HepG2 (cell line): ENCODE data around the gene PRDM8. TPM values are rescaled to one million over a fixed set of nuclear protein-coding genes. Genes with fewer than 3 reads are reported as not detected.

Source experiments
- ATAC-seq: fragments of 200-7000 bp; cut with Tn5 transposase; 3 replicates; pipeline ENCODE4 v1.9.1; 2020; ENCODE audit warnings: mild to moderate bottlenecking, moderate library complexity
- BruUV-seq: library from RNA; stranded (reverse); fragments of 400-500 nt; replicated peaks from 2 replicates; lab custom pipeline; 2021; lab: Mats Ljungman, UMichigan
- CTCF ChIA-PET: fragments of 300-600 bp; formaldehyde crosslinking; extraction: SDS; loops from one replicate; lab custom pipeline; 2021; ENCODE audit warnings: low total read pairs, inconsistent platforms, low intra/inter-chr PET ratio; lab: Yijun Ruan, JAX
- POLR2A ChIA-PET: fragments of 350-600 bp; sonication (Branson Sonifier 250); formaldehyde crosslinking; loops from one replicate; lab custom pipeline; 2020; ENCODE audit warnings: antibody characterized with exemption, inconsistent platforms; lab: Yijun Ruan, JAX
- DNase-seq: peaks from one replicate; pipeline ENCODE4 v3.0.0-alpha.2; 2015; ENCODE audit warnings: low spot score
- FAIRE-seq: peaks from 3 replicates; lab custom pipeline; 2011; peaks lifted over from hg19 to GRCh38; lab: Jason Lieb, UNC
- H2AFZ ChIP-seq: one replicate; pipeline ENCODE4 v1.6.1; 2011; ENCODE audit warnings: low read length, inconsistent platforms
- H3K27ac ChIP-seq: fragments of 300-600 bp; 3 replicates; pipeline ENCODE4 v1.8.0; 2011; ENCODE audit warnings: mixed run types, mild to moderate bottlenecking, mixed read lengths, low read length, inconsistent platforms; ENCODE audit not compliant: insufficient read depth; ENCODE audit errors: extremely low read length
- H3K27me3 ChIP-seq, 2 experiments: fragments of 200-600 bp in 1 of 2; 2 replicates in 1 of 2; 3 replicates in 1 of 2; pipeline versions ENCODE4 v1.6.0 to v1.8.0; 2011; ENCODE audit warnings: low read length in 2 of 2, mild to moderate bottlenecking in 2 of 2, moderate library complexity in 2 of 2, inconsistent platforms in 1 of 2; ENCODE audit not compliant: insufficient read depth in 2 of 2, control insufficient read depth in 1 of 2
- H3K36me3 ChIP-seq, 2 experiments: fragments of 200-600 bp in 1 of 2; replicated peaks in 1 of 2; 2 replicates in 1 of 2; 3 replicates in 1 of 2; pipeline versions ENCODE4 v1.5.1 to v1.8.0; 2011; ENCODE audit warnings: low read length in 2 of 2, inconsistent platforms in 1 of 2; ENCODE audit not compliant: insufficient read depth in 2 of 2, control insufficient read depth in 1 of 2
- H3K4me1 ChIP-seq: 2 replicates; pipeline ENCODE4 v1.5.1; 2012; ENCODE audit warnings: low read length, inconsistent platforms; ENCODE audit not compliant: insufficient read depth
- H3K4me2 ChIP-seq: 2 replicates; pipeline ENCODE4 v1.6.0; 2011; ENCODE audit warnings: low read depth, low read length, inconsistent platforms
- H3K4me3 ChIP-seq, 3 experiments: fragments of 200-600 bp in 1 of 3; sonication (generic), shearing (Covaris generic) in 1 of 3; replicated peaks in 1 of 3; 2 replicates each; pipeline ENCODE4 v1.5.1; 2011 to 2016; ENCODE audit warnings: low read length in 3 of 3, inconsistent platforms in 2 of 3, low read depth in 2 of 3, mild to moderate bottlenecking in 2 of 3, control low read depth in 1 of 3, mixed read lengths in 1 of 3; ENCODE audit not compliant: insufficient read depth in 1 of 3
- H3K79me2 ChIP-seq: one replicate; pipeline ENCODE4 v1.6.1; 2011; ENCODE audit warnings: low read length, inconsistent platforms; ENCODE audit not compliant: insufficient read depth
- H3K9ac ChIP-seq: 2 replicates; pipeline ENCODE4 v1.6.0; 2011; ENCODE audit warnings: mild to moderate bottlenecking, low read depth, low read length, inconsistent platforms; ENCODE audit not compliant: insufficient read depth
- H3K9me3 ChIP-seq: 2 replicates; pipeline ENCODE4 v1.5.1; 2012; ENCODE audit warnings: mild to moderate bottlenecking, low read length
- H4K20me1 ChIP-seq: 2 replicates; pipeline ENCODE4 v1.6.0; 2011; ENCODE audit warnings: inconsistent platforms, mild to moderate bottlenecking, low read length, moderate library complexity; ENCODE audit not compliant: insufficient read depth
- GFI1 ChIP-seq: sonication (generic); formaldehyde crosslinking; IDR thresholded peaks from 2 replicates; pipeline ENCODE4 v1.5.0; 2020; ENCODE audit warnings: missing genetic modification reagents, mild to moderate bottlenecking, borderline replicate concordance
- SAFB2 ChIP-seq: sonication (generic); formaldehyde crosslinking; IDR thresholded peaks from 2 replicates; pipeline ENCODE4 v1.5.1; 2020; ENCODE audit warnings: missing genetic modification reagents, low read depth, mild to moderate bottlenecking, borderline replicate concordance
- WIZ ChIP-seq: sonication (generic); formaldehyde crosslinking; IDR thresholded peaks from 2 replicates; pipeline ENCODE4 v1.5.1; 2020; ENCODE audit warnings: mild to moderate bottlenecking, missing genetic modification reagents
- ZBTB7A ChIP-seq: sonication (generic); formaldehyde crosslinking; IDR thresholded peaks from 2 replicates; pipeline ENCODE4 v1.8.0; 2022; ENCODE audit warnings: mild to moderate bottlenecking, missing genetic modification reagents
- ZNF343 ChIP-seq: sonication (generic); formaldehyde crosslinking; IDR thresholded peaks from 2 replicates; pipeline ENCODE4 v1.4.0; 2020; ENCODE audit warnings: mild to moderate bottlenecking, missing genetic modification reagents
- ZNF547 ChIP-seq: sonication (generic); formaldehyde crosslinking; IDR thresholded peaks from 2 replicates; pipeline ENCODE4 v1.5.1; 2020; ENCODE audit warnings: mild to moderate bottlenecking, missing genetic modification reagents
- ZNF615 ChIP-seq: sonication (generic); formaldehyde crosslinking; IDR thresholded peaks from 2 replicates; pipeline ENCODE4 v1.5.0; 2020; ENCODE audit warnings: mild to moderate bottlenecking, missing genetic modification reagents, borderline replicate concordance
- ZNF629 ChIP-seq: sonication (generic); formaldehyde crosslinking; conservative IDR thresholded peaks from 2 replicates; pipeline ENCODE4 v1.5.0; 2020; ENCODE audit warnings: missing genetic modification reagents
- ZNF775 ChIP-seq: sonication (generic); formaldehyde crosslinking; IDR thresholded peaks from 2 replicates; pipeline ENCODE4 v1.4.0; 2020; ENCODE audit warnings: missing genetic modification reagents, mild to moderate bottlenecking, moderate library complexity, borderline replicate concordance
- ZSCAN31 ChIP-seq: sonication (generic); formaldehyde crosslinking; IDR thresholded peaks from 2 replicates; pipeline ENCODE4 v1.5.0; 2020; ENCODE audit warnings: low read depth, mild to moderate bottlenecking, missing genetic modification reagents
- WGBS: methylation state at CpG from one replicate; pipeline ENCODE4 v1.1.6; 2017; ENCODE audit warnings: low lambda C conversion rate; 5-methylcytosine and 5-hydroxymethylcytosine counted together
- in situ Hi-C: cut with HindIII; loops from 2 replicates; pipeline ENCODE4 v1.10.0; 2017; ENCODE audit warnings: low pct_unique_long_range_greater_than_20kb; ENCODE audit not compliant: extremely low pct_ligation_motif_present
- intact Hi-C: fragments of 100-400 bp; cut with micrococcal nuclease; formaldehyde crosslinking; loops from one replicate; pipeline ENCODE4 v1.10.0; 2022; ENCODE audit not compliant: unreplicated experiment
- polyA plus RNA-seq, 8 experiments: library from polyadenylated mRNA; depleted of rRNA in 3 of 8; stranded (reverse) in 7 of 8; unstranded in 1 of 8; fragments of >200 nt; fragmentation: Illumina TruSeq in 4 of 8; extraction: Trizol in 4 of 8; gene quantifications; 2 replicates each; pipeline versions ENCODE4 v1.2.1 to v1.2.3, GENCODE V29; 2011 to 2016; ENCODE audit warnings: low read depth in 4 of 8, missing spikeins in 1 of 8, mixed read lengths in 1 of 8; ENCODE audit not compliant: insufficient read depth in 1 of 8
- total RNA-seq, 5 experiments: library from RNA; depleted of rRNA; stranded (reverse); fragments of >200 nt; fragmentation: Illumina TruSeq; extraction: Trizol; gene quantifications; 2 replicates each; pipeline ENCODE4 v1.2.3, GENCODE V29; 2016; ENCODE audit warnings: low read depth in 1 of 5
- TF ChIP-seq, protein P1 (sequence below): sonication (generic); formaldehyde crosslinking; conservative IDR thresholded peaks from 2 replicates; pipeline ENCODE4 v1.8.0; 2022; ENCODE audit warnings: mild to moderate bottlenecking, moderate library complexity, missing genetic modification reagents
- TF ChIP-seq, protein P2 (sequence below): fragments of 450-650 bp; IDR thresholded peaks from 2 replicates; pipeline ENCODE4 v1.6.1; 2017; ENCODE audit warnings: mild to moderate bottlenecking

Gene PRDM8
- total and polyA plus RNA-seq, 2 of the 13 experiments (the other 11 are each of a cell fraction or from before 2014, with no cell fraction given), result 0.09 TPM; not detected in 1

DNA sequence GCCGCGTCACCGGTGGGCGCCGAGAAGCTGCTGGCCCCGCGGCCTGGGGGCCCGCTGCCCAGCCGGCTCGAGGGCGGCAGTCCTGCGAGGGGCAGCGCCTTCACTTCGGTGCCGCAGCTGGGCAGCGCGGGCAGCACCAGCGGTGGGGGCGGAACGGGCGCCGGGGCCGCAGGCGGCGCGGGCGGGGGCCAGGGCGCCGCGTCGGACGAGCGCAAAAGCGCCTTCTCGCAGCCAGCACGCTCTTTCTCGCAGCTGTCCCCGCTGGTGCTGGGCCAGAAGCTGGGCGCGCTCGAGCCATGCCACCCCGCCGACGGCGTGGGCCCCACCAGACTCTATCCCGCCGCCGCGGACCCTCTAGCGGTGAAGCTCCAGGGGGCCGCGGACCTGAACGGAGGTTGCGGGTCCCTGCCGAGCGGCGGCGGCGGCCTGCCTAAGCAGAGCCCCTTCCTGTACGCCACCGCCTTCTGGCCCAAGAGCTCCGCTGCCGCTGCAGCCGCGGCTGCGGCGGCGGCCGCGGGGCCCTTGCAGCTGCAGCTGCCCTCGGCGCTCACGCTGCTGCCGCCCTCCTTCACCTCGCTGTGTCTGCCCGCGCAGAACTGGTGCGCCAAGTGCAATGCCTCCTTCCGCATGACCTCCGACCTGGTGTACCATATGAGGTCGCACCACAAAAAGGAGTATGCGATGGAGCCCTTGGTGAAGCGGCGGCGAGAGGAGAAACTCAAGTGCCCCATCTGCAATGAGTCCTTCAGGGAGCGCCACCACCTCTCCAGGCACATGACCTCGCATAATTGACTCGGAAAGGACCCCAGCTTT lies 5.6 kb downstream of the PRDM8 start:
- TF ChIP-seq ZBTB7A (CRISPR knock-in tag) (no peak), ZNF775 (CRISPR knock-in tag) (no peak), ZSCAN31 (CRISPR knock-in tag) (no peak), WIZ (CRISPR knock-in tag) (no peak), ZNF343 (CRISPR knock-in tag) (no peak), ZNF629 (CRISPR knock-in tag) (no peak), GFI1 (no peak), ZNF547 (CRISPR knock-in tag) (no peak), ZNF615 (no peak), SAFB2 (CRISPR knock-in tag) (no peak)
- TF ChIP-seq, protein P1, sequence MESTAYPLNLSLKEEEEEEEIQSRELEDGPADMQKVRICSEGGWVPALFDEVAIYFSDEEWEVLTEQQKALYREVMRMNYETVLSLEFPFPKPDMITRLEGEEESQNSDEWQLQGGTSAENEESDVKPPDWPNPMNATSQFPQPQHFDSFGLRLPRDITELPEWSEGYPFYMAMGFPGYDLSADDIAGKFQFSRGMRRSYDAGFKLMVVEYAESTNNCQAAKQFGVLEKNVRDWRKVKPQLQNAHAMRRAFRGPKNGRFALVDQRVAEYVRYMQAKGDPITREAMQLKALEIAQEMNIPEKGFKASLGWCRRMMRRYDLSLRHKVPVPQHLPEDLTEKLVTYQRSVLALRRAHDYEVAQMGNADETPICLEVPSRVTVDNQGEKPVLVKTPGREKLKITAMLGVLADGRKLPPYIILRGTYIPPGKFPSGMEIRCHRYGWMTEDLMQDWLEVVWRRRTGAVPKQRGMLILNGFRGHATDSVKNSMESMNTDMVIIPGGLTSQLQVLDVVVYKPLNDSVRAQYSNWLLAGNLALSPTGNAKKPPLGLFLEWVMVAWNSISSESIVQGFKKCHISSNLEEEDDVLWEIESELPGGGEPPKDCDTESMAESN (CRISPR knock-in tag), result no peak
- TF ChIP-seq, protein P2, sequence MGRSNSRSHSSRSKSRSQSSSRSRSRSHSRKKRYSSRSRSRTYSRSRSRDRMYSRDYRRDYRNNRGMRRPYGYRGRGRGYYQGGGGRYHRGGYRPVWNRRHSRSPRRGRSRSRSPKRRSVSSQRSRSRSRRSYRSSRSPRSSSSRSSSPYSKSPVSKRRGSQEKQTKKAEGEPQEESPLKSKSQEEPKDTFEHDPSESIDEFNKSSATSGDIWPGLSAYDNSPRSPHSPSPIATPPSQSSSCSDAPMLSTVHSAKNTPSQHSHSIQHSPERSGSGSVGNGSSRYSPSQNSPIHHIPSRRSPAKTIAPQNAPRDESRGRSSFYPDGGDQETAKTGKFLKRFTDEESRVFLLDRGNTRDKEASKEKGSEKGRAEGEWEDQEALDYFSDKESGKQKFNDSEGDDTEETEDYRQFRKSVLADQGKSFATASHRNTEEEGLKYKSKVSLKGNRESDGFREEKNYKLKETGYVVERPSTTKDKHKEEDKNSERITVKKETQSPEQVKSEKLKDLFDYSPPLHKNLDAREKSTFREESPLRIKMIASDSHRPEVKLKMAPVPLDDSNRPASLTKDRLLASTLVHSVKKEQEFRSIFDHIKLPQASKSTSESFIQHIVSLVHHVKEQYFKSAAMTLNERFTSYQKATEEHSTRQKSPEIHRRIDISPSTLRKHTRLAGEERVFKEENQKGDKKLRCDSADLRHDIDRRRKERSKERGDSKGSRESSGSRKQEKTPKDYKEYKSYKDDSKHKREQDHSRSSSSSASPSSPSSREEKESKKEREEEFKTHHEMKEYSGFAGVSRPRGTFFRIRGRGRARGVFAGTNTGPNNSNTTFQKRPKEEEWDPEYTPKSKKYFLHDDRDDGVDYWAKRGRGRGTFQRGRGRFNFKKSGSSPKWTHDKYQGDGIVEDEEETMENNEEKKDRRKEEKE, result no peak
- 74% methylated on average over 14 of the region's 88 CpGs for WGBS
- no peak overlapping the region for H3K4me3 ChIP-seq
- H2AFZ ChIP-seq, result no peak overlapping the region
- FAIRE-seq (no peak), ATAC-seq (no peak), DNase-seq (no peak)
- H3K4me2 ChIP-seq, result no peak overlapping the region
- in situ Hi-C loops, result loop anchor here (25.0 kb wide), 1 partner anchor 291 kb away; no protein-coding TSS in a partner anchor
- no peaks in the 10 kb centered on the region for H3K4me1 ChIP-seq
- H3K36me3 ChIP-seq, result no peaks in the 10 kb centered on the region
- H4K20me1 ChIP-seq, result no peaks in the 10 kb centered on the region
- no TSS peak for BruUV-seq
- H3K27me3 ChIP-seq, result peaks cover 1 to 16% of the 10 kb centered on the region in 2 experiments; a peak in 4 of 5 replicates
- no peaks in the 10 kb centered on the region for H3K9me3 ChIP-seq
- POLR2A ChIA-PET, result no interaction called here
- intact Hi-C loops, result no loop called here
- H3K79me2 ChIP-seq, result no peaks in the 10 kb centered on the region
- no peak overlapping the region for H3K27ac ChIP-seq
- H3K9ac ChIP-seq, result no peak overlapping the region
- CTCF ChIA-PET, result no interaction called here
